H1 (cell line): Measurements from ENCODE around the gene CD58. TPM values are rescaled to one million over a fixed set of nuclear protein-coding genes. Genes with fewer than 3 reads are reported as not detected.

Experiments
- TBP ChIP-seq: IDR thresholded peaks from 2 replicates; pipeline ENCODE4 v1.6.1; 2011; ENCODE audit warnings: low read depth, low read length, improper control_type of control experiment
- polyA plus RNA-seq, 7 experiments: library from polyadenylated mRNA; depleted of rRNA in 3 of 7; stranded (reverse) in 5 of 7; unstranded in 2 of 7; fragments of >200 nt in 5 of 7; fragments of 200-250 nt in 2 of 7; gene quantifications; 1 replicate in 5 of 7; 2 replicates in 1 of 7; 4 replicates in 1 of 7; pipeline versions ENCODE4 v1.2.1 to v1.2.3, GENCODE V29; 2011 to 2013; ENCODE audit warnings: missing spikeins in 2 of 7, mixed read lengths in 2 of 7
- total RNA-seq: library from RNA; stranded (reverse); fragmentation: NEBNext Ultra II Directional; extraction: Animal tissue kit (Norgen Biotek cat#: 25700); gene quantifications from 2 replicates; pipeline ENCODE4 v1.2.1, GENCODE V29; 2021
- TF ChIP-seq, protein P1 (sequence below), 3 experiments: IDR thresholded peaks; 1 replicate in 2 of 3; 2 replicates in 1 of 3; pipeline versions ENCODE4 v1.5.1 to v1.6.1; 2011; ENCODE audit warnings: low read length in 3 of 3, mild to moderate bottlenecking in 3 of 3, inconsistent platforms in 2 of 3, low read depth in 1 of 3, moderate library complexity in 1 of 3; ENCODE audit not compliant: insufficient read depth in 1 of 3; ENCODE audit errors: control extremely low read depth in 1 of 3

CD58 gene
- total and polyA plus RNA-seq, 2 of the 8 experiments (the other 6 are each of a cell fraction or from before 2014, with no cell fraction given), result 5.3 to 5.5 TPM

DNA sequence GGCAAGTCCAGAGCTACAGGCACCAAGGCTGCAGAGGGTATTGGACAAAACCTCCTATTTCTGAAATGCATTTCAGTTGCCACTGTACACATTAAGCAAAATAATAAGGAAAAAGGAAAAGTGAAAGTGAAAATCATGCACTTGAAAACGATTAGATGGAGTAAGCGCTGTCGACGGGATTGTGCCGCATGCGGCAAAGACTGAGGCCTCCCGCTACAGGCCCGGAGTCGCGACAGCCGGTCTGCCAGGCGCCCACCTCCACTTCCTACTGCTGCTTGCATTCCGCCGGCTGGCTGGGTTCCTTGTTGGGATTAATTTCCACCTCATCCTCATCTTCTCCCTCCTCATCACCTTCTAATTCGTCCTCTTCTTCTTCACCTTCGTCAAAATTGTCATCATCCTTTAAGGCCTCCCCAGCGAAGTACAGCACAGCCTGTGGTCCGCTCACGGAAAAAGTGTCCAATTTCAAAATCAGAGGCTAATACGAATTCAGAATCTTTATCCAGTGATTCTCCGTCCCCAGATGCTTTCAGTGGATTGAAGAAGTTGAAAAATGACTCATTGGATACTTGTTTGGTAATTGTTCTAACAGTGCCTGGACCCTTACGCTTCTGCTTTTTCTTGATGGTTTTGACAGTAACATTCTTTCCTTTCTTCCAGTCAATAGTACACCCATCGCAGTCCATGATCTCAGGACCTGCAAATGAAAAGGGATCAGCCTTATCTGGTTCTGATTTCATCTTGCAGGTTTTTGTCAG is 38.0 kb downstream of the CD58 start (continued):
- TF ChIP-seq, protein P1, sequence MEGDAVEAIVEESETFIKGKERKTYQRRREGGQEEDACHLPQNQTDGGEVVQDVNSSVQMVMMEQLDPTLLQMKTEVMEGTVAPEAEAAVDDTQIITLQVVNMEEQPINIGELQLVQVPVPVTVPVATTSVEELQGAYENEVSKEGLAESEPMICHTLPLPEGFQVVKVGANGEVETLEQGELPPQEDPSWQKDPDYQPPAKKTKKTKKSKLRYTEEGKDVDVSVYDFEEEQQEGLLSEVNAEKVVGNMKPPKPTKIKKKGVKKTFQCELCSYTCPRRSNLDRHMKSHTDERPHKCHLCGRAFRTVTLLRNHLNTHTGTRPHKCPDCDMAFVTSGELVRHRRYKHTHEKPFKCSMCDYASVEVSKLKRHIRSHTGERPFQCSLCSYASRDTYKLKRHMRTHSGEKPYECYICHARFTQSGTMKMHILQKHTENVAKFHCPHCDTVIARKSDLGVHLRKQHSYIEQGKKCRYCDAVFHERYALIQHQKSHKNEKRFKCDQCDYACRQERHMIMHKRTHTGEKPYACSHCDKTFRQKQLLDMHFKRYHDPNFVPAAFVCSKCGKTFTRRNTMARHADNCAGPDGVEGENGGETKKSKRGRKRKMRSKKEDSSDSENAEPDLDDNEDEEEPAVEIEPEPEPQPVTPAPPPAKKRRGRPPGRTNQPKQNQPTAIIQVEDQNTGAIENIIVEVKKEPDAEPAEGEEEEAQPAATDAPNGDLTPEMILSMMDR (IDR thresholded peaks at IDR 0.05; ENCODE audit: control extremely low read depth in 1 of 3, insufficient read depth in 1 of 3, low read depth in 1 of 3, low read length in 3 of 3), result no peak
- no peak for TF ChIP-seq TBP
